ENCODE data around the gene DOK3.
"Not testable (repeated sequence)": the region's sequence is repeated elsewhere in the genome, so short reads cannot be mapped to it uniquely, and the experiment has no call there.

The DOK3 gene

DNA sequence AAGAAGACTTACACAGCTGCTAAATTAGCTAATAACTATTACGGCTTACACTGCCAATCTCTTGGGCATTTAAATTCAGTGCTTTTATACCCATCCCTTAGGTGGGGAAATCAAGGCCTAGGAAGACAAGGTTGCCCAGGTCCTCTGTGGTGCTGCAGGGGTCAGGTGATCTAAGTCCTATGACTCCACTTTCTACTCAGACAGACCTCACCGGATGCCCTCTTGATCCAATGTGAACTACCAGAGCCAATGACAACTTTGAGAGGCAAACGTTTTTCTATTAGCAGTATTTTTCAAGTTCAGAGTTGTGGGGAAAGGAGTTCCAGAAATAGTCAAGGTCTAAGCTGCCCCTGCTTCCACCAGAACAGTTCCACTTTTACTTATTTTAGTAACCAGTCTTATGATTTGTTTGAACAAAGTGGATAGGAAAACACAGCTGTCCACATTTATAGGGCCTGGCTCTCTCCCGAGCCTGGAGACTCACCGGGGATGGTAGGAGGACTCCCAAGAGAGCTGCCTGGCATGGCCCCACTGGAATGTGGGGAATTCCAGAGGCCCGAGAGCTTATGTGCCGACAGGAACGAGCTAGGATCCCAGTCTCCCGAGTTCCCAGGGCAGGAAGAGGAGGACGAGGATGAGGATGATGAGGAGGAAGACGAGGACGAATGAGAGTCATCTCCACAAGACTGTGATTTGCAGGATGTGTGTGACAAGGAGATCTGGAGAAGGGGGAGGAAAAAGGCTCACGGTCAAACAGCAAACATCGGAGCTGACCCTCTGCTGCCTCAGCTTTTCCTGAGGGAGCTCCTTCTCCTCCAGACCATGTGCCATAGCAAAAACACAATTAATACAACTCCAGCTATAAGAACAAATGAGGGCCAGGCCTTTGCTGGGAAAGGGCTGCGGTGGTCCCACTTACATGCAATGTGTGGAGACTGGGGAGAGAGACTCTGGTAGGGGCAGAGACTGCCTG, 28.0 kb upstream of the DOK3 start:
- peak; percentile 69 for DNase-seq (ENCODE audit: low read depth)
- H3K4me3 ChIP-seq (ENCODE audit: low read depth, low read length), result no peak overlapping the region

GRCh38 chr5:177536386-177536785, 26.8 kb upstream of the DOK3 start:
- no peak overlapping the region for H3K4me3 ChIP-seq (ENCODE audit: low read depth, low read length)
- DNase-seq (ENCODE audit: low read depth), result no peak

DNA sequence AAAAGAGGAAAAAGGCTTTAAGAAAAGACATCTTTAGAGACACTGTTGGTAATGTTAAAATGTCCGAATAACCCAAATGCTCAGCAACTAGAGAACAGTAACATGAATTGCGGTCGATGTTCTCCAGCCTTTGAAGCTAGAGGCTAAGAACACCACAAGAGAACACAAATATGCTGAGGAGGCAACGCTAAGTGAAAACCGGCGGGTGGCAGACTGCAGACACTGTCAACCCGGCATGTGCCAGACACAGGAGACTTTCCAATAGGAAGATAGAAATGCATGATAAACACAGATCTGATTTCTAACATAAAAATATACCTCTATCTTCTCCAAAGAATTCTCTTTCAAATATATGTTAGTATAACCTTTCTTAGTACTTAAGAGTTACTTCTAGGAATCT, 25.5 kb upstream of the DOK3 start:
- no peak overlapping the region for H3K4me3 ChIP-seq (ENCODE audit: low read depth, low read length)
- DNase-seq (ENCODE audit: low read depth), result no peak

DNA sequence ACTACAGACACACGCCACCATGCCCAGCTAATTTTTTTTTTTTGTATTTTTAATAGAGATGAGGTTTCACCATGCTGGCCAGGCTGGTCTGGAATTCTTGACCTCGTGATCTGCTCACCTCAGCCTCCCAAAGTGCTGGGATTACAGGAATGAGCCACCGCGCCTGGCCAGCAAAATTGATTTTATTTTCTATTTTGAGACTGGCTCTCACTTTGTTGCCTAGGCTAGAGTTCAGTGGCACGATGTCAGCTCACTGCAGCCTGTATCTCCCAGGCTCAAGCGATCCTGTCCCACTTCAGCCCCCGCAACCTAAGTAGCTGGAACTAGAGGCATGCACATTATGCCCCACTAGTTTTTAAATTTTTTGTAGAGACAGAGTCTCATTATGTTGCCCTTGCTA, 24.8 kb upstream of the DOK3 start:
- not testable (repeated sequence) for DNase-seq (ENCODE audit: low read depth); H3K4me3 ChIP-seq (ENCODE audit: low read depth, low read length)

- no peak for DNase-seq (ENCODE audit: low read depth)
Measured at GRCh38 chr5:177531209-177531940, 21.7 kb upstream of the DOK3 start.

GRCh38 chr5:177530638-177531037, 21.0 kb upstream of the DOK3 start:
- no peak overlapping the region for H3K4me3 ChIP-seq (ENCODE audit: low read depth, low read length)
- DNase-seq (ENCODE audit: low read depth), result no peak

More at GRCh38 chr5:177531209-177531940, 21.7 kb upstream of the DOK3 start:
- no peak overlapping the region for H3K4me3 ChIP-seq (ENCODE audit: low read depth, low read length)

GRCh38 chr5:177529247-177530203, 19.9 kb upstream of the DOK3 start:
- no peak for DNase-seq (ENCODE audit: low read depth)
- H3K4me3 ChIP-seq (ENCODE audit: low read depth, low read length), result no peak overlapping the region

DNA sequence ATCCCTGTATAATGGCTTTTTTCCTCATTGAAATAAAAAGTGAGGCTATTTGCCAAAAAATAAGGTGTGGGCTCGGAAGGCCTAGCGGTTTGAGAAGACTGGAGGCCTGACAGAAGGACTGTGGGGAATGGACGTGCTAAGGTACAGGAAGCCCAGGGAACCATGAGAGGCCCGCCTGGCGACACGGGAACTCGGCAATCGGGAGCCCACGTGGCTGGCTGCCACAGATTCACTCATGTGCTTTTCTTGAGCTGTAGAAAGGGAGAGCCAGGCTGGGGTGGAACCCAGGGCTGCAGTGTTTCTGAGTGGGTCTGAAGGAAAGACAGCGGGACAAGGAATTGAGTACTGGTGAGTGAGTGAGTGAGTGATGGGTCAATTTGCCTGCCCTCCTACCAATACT, 19.0 kb upstream of the DOK3 start:
- no peak overlapping the region for H3K4me3 ChIP-seq (ENCODE audit: low read depth, low read length)
- no peak for DNase-seq (ENCODE audit: low read depth)

DNA sequence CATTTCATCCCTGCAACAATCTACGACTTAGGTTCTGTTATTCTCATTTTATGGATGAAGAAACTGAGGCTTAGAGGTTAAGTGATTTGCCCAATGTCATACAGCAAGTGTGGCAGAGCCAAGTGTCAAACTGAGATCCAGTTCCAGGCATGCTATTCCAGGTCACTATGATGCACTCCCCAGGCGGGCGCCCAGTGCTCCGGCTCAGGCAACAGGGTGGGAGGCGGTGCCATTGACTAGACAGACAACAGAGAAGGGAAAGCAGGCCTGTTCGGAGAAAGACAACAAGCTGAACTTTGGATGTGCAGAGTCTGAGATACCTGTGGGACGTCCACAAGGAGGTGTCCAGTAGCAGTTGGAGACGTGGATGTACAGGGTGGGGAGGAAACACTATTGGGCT, 18.0 kb upstream of the DOK3 start:
- no peak overlapping the region for H3K4me3 ChIP-seq (ENCODE audit: low read depth, low read length)
- DNase-seq (ENCODE audit: low read depth), result no peak

- DNase-seq (ENCODE audit: low read depth), result no peak
- no peak overlapping the region for H3K4me3 ChIP-seq (ENCODE audit: low read depth, low read length)
Measured at GRCh38 chr5:177526791-177527190, 17.2 kb upstream of the DOK3 start.

- no peak overlapping the region for H3K4me3 ChIP-seq (ENCODE audit: low read depth, low read length)
- DNase-seq (ENCODE audit: low read depth), result no peak
Measured at GRCh38 chr5:177526191-177526590, 16.6 kb upstream of the DOK3 start.

GRCh38 chr5:177524941-177525655, 15.5 kb upstream of the DOK3 start:
- H3K4me3 ChIP-seq (ENCODE audit: low read depth, low read length), result no peak overlapping the region
- no peak for DNase-seq (ENCODE audit: low read depth)

DNA sequence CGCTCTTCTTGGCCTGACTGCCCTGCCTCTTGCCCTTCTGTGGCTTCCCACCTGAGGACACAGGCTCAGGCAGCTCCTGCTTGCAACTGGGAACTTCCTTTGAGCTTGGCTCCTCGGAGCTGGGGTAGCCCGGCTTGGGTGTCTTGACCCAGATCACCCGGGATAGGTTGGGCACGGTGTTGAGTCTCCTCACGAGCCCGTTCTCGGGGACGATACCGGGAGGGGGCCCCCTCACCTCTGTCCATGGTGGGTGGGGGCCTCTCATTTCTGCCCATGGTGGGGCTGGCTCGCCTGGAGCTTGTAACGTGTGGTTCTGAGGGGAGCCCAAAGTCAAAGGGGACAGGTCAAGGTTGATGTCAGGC, 14.9 kb upstream of the DOK3 start:
- H3K4me3 ChIP-seq (ENCODE audit: low read depth, low read length), result no peak overlapping the region
- no peak for DNase-seq (ENCODE audit: low read depth)

DNA sequence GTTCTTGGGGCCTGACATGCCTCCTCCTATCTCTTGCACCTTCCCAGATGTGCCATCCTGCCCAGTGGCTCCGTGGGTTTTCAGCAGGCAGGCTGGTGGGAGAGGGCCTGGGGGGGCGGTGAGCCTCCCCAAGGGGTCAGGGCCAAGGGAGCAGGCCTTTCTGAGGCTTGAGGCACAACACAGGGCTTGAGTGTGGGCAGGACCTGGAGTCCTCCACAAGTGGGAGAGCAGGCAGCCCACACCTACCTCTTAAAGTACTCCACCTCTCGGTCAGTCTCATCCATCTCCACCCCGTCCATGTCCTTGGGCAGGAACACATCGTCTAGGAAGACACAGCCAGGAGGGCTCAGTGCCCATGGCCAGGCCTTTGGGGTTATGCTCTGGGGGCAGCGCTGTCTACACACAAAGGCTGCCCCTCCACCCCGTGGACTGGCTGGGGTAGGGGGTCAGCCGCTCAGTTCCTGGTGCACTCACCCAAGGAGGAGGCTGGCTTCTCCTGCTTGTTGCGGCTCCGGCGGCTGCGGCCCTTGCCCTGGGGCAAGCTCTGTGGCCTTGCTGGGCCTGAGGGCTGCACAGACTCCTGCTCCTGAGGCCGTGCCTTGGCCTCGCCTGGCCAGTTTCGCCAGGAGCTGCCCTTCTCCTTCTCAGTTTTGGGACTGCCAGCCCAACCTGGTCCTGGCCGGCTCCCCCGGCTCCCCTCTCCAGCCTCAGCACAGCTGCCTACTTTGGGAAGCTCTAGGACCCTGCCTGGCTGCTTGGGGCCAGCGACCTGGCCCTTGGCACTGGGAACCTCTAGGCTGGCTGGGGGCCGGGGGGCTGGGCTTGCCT, 14.3 kb upstream of the DOK3 start:
- no peak overlapping the region for H3K4me3 ChIP-seq (ENCODE audit: low read depth, low read length)

DNA sequence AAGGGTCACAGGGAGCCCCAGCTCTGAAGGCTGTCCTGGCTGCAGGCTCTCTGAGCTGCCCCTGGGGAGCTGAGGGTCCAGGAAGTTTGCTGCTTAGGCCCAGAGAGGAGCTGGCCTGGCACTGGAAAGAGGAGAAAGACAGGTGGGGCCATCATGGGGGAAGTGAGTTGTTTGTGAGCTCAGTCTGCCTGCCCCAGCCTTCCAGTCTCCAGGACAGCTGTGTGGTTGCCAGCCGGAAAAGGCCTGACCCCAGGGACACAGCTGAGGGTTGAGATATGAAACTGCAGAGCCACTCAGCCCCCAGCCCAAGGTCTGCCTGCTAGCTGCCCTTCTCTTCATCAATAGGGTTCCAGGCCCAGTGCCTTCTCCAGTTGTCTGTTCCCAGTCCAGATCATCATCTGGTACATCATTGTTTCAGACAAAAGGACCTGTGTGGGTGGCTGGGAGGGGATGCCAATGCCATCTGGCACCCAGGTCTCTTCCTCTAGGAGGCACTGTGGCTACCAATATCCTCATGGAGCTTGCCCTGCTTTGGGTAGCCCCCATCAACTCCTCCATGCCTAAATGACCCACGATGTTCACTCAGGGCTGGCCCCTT, 11.4 kb upstream of the DOK3 start:
- no peak for DNase-seq (ENCODE audit: low read depth)
- H3K4me3 ChIP-seq (ENCODE audit: low read depth, low read length), result no peak overlapping the region

More for the DNA sequence above, 14.3 kb upstream of the DOK3 start:
- DNase-seq (ENCODE audit: low read depth), result no peak

GRCh38 chr5:177520271-177520670, 10.6 kb upstream of the DOK3 start:
- DNase-seq (ENCODE audit: low read depth), result no peak
- H3K4me3 ChIP-seq (ENCODE audit: low read depth, low read length), result no peak overlapping the region

DNA sequence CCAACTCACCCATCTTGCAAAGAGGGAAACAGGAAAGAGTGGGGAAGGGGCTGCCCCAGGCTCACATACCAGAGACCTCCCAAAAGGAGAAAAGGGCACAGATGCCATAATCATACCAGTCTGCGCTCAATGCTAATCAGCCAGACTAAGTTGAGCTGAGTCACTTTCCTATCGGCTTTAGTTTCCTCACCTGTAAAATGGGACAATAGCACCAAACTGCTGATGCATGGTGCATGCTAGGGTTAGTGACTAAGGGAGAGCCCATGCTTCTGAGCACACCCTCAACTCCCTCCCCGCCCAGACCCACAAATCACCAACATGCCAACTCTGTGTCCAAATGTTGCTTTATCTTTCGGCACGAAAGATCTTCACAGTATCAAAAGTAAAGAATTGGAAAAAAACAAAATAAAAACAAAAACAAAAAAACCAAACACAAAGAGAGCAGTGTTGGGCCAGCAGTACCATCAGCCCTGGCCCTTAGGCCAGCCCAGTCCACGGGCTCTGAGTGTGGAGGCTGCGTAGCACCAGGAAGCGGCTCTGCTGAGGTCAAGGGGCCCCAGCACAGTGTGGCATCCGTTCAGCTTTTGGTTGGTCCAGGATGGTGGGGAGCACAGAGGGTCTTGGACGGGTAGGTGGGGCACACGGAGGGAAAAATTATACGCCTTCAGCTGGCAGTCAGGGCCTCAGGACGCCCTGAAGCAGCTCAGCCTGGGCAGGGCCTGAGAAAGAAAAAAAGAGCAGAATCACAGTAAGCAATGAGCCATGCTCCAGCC, 10.0 kb upstream of the DOK3 start:
- H3K4me3 ChIP-seq (ENCODE audit: low read depth, low read length), result no peak overlapping the region
- no peak for DNase-seq (ENCODE audit: low read depth)

Measured in skeletal muscle cell (primary cell).